HG02588 (cell line): ENCODE results near the gene SF1.
"Not testable (repeated sequence)": the region's sequence is repeated elsewhere in the genome, so short reads cannot be mapped to it uniquely, and the experiment has no call there.

Experiments
- ATAC-seq: cut with Tn5 transposase; IDR thresholded peaks from one replicate; pipeline ENCODE4 v1.9.1; 2021; ENCODE audit warnings: mild to moderate bottlenecking, moderate library complexity; ENCODE audit not compliant: unreplicated experiment

SF1 gene, protein sequence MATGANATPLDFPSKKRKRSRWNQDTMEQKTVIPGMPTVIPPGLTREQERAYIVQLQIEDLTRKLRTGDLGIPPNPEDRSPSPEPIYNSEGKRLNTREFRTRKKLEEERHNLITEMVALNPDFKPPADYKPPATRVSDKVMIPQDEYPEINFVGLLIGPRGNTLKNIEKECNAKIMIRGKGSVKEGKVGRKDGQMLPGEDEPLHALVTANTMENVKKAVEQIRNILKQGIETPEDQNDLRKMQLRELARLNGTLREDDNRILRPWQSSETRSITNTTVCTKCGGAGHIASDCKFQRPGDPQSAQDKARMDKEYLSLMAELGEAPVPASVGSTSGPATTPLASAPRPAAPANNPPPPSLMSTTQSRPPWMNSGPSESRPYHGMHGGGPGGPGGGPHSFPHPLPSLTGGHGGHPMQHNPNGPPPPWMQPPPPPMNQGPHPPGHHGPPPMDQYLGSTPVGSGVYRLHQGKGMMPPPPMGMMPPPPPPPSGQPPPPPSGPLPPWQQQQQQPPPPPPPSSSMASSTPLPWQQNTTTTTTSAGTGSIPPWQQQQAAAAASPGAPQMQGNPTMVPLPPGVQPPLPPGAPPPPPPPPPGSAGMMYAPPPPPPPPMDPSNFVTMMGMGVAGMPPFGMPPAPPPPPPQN

DNA sequence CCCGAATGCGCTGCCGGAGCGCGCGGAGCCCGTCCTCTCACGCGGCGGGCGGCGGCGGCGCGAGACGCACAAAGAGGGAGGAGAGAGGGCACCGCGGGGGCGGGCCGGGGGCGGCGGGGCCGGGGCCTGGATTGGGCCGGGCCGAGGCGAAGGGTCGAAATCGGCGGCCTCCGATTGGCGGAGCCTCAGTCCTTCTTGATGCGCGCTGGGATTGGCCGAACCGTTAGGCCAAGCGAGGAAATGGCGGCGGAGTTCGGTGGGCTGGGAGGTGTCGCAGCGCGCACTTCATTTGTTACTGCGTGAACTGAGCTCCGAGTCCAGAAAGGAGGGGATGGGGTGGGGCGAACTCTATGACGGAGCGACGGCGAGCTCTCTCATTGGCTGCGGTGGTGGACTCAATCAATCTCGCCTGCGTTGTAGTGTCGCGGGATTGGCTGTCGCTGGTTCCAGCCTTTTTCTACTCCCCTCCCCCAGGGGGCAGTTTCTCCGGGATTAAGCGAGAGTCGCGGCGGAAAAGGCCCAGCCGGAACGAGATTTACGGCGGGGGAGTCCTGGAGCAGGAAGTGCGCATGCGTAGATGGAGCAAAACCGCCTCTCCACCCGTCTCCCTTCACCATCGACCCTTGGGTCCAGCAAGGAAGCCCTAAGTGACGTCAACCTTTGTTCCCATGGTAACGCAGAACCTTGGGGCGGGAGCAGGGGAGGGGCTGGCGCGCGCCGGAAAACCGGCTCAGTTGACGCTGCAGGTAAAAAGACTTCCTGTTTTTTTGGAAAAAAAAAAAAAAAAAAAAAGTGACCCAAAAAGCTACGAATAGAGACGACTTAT lies at the start of gene SF1:
SF1 (minus strand) TSS at position 70 of the 826 bp plus-strand sequence. CDS start 150 bp downstream, outside the sequence.
- peak; percentile 77 for ATAC-seq

DNA sequence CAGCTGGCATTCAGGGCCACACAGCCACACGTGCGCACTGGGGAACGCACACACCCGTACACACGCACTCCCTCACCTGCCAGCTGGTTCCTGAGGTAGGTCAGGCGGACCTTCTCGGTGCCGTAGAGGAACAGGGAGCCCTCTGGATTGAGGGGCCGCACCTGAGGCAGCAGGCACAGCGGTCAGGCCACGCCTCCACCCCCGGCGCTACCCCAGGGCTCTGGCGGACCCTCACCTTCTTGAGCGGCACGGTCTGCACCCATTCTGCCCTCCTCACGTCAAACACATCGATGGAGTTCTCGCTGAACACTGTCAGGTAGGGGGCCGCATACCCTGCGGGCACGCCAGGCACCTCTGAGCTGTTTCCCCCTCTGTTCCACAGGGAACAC lies 49.1 kb upstream of the SF1 start:
- ATAC-seq: no peak

DNA sequence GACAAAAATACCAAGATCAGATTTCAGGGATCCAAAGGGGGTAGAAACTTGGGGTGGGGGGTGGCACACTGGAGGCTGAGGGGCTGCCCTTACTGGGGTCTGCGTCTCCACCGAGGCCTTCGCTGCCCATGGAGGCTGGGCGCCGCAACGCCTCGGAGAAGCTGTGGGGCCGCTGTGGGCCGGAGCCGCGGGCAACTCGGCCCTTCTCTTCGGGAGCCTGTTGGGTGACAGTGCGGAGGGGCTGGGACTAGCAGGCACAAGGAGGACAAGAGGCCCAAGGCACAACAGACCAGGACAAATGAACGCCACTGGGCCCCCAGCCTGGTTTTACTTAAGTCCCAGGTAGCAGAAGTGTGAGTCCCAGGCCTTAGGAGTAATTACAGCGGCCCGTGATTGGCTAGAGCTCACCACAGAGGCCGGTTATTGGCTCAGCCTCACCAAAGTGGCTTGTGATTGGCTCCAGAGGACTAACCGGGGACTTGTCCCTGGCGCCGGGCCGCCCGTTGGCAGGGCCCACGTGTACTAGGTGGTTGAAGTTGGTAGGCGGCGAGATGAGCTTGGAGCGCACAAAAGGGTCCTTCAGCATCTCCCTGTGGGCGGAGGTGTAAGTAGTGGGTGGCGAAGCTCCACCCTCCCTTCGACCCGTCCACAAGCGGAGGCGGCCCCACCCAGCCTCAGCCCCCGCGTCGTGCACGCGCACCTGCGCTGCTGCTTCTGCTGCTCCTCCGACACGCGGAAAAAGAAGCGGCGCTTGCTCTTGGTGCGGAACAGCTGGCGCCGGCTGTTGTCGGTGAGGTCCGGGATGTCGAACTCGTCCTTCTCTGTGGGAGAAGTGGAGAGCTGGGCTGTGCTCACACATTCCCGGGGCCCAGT lies 48.5 kb upstream of the SF1 start:
- no peak for ATAC-seq

DNA sequence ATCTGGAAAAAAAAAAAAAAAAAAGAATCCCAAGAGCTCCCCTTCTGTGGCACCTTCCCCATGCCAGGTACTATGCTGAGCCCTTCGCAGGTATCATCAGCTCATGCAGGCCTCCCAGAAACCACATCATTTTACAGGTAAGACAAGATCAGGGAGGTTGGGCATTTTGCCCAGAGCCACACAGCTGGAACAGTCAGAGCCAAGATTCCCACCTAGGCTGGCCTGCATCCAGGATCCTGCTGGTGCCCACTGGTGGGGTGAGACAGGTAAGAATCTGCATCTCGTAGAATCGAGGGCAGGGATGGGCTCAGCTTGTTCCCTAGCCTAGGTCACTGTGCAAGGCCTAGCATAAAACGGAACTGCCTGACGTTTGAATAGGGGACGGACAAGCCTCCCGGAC lies 47.7 kb upstream of the SF1 start:
- ATAC-seq: no peak

DNA sequence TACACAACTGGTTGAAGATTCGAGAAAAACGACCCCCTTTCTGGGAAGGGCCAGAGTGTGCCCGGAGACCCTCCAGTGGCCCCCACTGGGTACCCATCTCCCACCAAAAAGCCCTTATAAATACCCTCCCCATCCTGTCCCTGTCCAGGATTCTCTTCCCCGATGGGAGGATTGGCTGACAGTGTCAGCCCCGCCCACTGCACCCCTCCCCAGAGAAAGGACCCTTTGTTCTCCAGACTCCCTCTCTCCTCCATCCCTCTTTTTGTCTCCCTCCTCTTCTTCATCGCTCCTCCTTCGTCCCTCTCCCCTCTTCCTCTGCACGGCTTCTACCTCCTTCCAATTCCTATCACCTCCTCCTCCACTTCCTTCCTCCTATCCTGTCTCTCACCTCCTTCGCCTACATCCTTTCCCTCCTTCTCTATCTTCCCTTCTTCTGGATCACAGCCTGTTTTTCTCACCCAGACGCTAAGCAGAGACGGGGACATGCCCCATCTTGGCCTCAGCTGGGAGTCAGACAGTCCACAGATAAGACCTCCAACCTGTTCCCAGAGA lies 45.3 kb upstream of the SF1 start:
- no peak for ATAC-seq

DNA sequence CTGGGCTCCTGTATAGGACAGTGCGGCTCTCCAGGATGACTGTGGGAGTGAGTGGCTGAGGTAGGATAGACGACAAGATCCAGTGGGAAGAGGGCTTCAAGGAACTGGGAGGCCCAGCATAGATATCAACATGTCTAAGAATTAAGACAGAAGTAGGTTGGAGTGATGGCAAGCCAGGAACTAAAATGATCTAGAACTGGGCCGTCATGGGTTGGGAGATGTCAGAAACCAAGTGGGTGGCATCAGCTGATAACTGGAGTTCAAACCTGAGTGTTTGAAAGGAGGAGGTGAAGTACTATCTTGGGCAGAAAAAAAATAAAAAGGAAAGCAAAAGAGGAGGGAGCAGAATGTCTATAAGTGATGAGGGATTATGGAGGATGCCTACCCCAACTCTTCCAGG lies 39.1 kb upstream of the SF1 start:
- ATAC-seq: no peak

DNA sequence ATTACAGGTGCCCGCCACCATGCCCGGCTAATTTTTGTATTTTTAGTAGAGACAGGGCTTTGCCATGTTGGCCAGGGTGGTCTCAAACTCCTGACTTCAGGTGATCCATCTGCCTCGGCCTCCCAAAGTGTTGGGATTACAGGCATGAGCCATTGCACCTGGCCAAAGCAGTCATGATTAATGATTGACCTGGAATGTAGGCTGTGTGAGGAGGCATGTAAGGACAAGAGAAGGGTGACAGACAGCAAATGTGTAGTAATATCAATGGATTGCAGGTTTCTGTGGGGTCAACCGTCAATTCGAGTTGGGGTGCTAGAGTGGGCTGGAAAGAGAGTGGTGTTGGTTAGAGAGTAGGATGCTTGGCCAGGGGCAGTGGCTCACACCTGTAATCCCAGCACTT lies 37.1 kb upstream of the SF1 start:
- not testable (repeated sequence) for ATAC-seq

DNA sequence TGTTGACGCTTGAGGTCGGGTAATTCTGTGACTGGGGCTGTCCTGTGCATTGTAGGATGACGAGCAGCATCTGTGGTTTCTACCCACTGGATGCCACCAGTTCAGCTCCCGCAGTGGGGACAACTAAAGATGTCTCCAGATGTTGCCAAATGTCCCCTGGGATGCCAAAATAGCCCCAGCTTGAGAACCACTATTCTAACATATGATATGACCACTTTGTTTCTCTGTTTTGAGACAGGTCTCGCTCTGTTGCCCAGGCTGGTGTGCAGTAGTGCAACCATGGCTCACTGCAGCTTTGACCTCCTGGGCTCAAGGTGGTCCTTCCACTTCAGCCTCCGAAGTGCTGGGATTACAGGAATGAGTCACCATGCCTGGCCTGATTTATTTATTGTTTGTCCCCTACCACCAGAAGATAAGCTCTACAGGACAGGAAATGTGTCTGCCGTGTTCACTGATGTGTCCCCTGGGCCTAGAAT lies 36.4 kb upstream of the SF1 start:
- peak; percentile 37 for ATAC-seq

DNA sequence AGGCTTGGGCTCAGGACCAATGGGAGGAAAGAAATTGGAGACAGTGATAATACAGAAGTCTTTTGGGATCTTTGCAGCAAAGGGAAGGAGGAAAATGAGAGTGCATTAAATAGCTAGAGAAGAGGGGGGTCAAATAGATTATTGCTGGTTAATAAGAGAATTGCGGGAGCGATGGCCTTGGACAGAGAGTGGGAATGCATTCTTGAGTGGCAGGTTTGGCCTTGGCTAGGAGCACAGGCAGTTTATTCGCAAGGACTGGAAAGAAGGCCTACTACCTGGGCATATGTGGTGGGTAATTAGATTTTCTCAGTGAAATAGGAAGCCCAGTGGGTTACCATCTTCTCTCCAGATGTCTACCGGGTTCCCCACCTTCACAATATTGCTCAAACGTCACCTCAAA lies 35.5 kb upstream of the SF1 start:
- no peak for ATAC-seq

DNA sequence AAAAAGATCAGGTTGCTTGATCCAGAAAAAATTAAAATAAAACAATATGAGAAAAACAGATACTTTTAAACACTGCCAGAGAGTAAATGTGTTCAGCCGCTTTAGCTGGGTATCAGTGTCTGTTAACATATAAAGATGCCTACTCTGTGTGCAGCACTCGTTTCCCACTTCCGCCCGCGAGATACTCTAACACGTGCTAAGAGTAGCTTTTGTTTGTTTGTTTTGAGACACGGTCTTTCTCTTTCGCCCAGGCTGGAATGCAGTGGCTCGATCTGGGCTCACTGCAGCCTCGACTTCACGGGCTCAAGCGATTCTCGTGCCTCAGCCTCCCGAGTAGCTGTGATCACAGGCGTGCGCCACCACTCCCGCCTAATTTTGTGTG lies 32.5 kb upstream of the SF1 start:
- ATAC-seq: no peak

DNA sequence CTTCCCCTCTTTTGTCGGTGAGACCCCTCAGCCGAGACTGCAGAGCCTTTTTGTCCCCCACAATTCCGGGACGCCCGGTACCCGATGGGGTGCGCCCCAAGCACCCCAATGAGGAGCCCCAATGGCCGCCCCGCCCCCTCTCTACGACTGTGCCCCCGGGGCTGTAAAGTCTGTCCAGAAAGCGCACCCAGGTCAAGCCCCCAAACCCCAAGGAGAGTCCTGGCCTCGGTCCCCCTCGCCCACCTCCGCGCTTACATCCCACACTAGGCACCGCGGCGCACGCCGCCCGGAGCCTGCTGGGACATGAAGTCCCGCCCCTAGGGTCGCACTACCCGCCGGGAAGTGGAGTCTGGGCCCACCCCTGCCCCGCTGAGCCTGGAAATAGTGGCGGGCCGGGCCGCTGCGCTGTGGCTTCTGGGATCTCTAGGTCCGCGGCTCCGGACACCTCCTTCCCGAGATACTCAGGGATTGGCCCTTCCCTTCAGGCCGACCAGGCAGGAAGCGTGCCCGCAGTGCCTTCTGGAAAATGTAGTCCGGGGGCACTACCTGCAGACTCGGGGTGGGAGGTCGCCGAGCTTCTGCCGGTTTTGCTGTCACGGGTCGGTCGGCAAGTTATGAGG lies 32.0 kb upstream of the SF1 start, which contains the start of gene MEN1:
MEN1 (minus strand) TSS at position 281 of the 620 bp plus-strand sequence. CDS start 442 bp downstream, outside the sequence.
- ATAC-seq: peak; percentile 61

DNA sequence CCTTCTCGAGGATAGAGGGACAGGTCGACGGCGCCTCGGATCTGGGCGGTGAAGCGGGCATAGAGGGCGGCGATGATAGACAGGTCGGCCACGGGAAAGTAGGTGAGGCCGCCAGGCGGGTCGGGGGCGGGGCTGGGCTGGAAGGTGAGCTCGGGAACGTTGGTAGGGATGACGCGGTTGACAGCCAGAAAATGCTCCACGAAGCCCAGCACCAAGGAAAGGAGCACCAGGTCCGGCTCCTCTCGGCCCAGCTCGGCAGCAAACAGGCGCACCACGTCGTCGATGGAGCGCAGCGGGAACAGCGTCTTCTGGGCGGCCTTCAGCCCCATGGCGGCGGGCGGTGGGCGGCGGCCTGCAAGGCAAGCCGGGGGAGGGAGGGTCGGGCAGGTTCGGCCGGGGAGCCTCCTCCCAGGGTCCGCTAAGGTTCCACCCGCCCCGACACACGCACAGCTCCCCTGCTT lies 31.5 kb upstream of the SF1 start:
- ATAC-seq: no peak

DNA sequence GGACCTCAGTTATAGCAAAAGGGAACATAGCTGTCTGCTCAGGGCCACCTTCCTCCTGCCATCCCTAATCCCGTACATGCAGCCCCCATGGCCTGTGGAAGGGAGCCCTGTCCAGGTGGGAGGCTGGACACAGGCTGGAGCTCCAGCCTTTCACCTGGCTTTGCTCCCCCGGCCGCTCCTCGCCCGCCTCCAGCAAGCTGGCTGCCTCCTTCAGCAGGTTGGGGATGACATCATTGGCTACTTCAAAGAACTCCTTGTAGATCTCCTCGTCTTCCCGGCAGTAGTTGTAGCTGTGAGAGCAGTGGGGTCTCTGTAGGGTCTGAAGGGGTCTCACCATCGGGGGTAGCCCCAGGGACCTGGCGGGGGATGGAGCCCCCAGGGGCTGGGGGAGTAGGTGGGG lies 27.1 kb upstream of the SF1 start:
- ATAC-seq: no peak

DNA sequence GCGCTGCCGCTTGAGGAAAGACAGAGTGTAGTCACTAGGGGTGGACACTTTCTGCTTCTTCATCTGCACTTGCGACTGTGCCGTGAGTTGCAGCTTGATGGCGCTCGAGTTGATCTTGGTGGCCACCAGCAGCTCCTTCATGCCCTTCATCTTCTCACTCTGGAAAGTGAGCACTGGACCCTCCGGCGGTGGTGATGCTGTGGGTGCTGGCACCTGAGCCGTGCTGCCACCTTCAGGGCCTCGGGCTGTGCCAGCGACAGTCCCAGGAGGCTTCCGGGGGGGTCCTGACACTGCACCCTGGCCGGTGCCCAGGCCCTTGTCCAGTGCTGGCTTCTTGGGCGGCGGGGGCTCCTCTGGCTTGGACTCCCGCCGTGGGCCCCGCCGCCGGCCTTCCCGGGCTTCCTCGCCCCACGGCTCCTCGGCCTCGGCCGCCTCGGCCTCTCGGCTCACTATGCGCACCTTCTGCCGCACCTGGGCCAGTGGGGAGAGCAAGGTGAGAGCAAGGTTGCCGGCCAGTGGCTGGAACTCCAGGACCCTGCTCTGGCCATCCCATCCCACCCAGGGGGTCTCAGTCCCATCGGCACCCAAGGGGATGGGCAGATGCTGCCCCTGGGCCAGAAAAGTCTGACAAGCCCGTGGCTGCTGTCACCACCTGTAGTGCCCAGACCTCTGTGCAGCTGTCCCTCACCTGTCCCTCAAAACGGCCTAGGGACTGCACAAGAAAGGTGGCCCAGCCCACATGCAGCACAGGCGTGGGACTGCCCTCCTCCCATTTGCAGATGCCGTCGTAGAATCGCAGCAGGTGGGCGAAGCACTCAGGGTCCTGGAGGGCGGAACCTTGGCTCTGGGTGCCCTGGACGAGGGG lies 26.2 kb upstream of the SF1 start:
- no peak for ATAC-seq

DNA sequence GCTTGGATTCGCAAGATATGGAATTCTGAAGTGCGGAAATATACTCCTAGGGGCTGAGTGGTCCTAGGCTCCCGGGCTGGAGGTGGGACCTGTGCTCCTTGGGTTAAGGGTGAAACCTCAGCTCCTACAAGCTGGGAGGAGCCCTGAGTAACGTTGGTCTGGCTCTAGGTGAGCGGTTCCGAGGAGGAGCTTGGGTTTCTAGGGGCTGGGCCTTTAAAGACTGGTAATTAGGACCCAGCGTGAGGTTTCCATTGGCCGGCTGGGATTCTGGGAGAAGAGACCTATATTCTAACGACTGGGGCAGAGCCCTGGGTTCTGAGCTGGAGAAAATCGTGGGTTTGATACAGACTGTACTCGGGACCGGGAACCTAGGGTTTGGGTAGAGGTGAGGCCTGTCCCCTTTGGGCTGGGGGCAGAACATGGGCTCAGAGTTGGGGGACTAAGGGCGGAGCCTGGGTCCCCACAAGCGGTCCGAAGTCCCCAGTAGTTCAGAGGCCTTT lies 25.6 kb upstream of the SF1 start:
- ATAC-seq: no peak

DNA sequence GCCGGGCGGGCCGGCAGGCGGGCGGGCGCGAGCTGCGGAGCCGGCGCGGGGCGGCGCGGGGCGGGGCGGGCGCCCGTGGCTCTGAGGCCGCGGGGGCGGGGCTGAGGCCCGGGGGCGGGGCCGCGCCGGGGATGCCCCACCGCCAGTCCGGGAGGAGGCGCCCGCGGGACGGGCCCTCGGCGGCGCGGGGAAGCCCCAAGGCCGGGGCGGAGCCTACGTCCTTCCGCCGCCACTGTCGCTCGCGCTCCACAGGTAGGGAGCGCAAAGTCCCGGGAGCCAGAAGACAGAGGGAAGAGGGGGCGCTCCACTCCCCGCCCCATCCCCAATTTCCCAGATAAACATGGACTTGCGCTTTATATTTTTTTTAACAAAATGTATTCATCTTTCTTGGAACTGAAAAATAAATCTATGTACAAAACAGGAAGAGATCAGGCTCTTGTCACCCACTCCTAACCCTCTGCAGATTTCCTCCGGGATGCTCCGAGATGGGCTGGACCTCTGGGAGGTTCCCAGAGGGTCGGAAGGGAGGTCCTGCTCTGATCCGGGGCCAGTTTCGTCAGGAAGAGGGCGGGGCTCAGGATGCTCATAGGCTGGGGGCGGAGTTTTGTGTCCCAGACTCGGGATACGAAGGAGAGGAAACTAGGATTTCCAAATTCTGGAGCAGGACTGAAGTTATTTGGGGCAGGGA lies 25.0 kb upstream of the SF1 start, which contains the start of gene MAP4K2:
MAP4K2 (minus strand) TSS at position 57 of the 688 bp plus-strand sequence. CDS start 65 bp downstream, outside the sequence.
- peak; percentile 63 for ATAC-seq

DNA sequence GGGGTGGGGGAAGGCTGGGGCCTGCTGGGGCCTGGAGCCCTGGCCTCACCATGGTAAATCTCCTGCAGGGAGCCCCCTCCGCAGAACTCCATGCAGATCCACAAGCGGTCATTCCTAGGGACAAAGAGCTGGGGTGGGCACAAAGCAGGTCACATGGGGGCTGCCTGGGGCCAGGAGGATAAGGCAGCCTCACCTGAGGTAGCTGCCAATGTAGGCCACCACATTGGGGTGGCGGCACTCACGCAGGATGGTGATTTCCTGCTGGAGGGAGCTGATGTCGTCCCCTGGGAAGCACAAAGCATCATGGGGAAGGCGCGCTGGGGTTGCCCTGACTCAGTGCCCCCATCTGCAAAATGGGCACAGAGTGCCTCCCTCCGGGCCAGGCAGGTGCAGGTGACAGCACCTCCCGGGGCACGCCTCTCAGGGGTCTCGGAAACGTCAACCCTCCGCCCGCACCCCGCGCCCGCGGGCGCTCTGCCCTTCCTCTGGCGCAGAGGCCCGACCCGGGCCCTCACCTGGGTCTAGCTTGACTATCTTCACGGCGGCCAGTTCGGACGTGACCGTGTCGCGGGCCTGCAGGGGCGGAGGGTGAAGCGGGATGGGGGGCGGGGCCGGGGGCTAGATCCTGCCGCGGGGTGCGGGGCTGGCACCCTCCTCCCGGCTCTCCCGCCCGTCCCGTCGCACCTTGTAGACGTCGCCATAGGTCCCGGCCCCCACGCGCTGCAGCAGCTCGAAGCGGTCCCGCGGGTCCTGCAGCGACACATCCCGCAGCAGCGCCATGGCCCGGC lies 24.2 kb upstream of the SF1 start:
- ATAC-seq: peak; percentile 16
